Trophoblast cell (in vitro differentiated cells and primary cell): ENCODE data around the gene TSHZ2.

Experiments
- DNase-seq, 2 donors: peaks; one replicate each; pipeline ENCODE4 v3.0.0-alpha.2; 2016
- H2AFZ ChIP-seq: 2 replicates; pipeline ENCODE4 v1.6.1; 2013; ENCODE audit warnings: low read length, moderate library complexity, mild to moderate bottlenecking; ENCODE audit not compliant: insufficient read depth, poor library complexity
- H2AK5ac ChIP-seq: 2 replicates; pipeline ENCODE4 v1.6.1; 2013; ENCODE audit warnings: mild to moderate bottlenecking, low read length
- H2BK120ac ChIP-seq: 2 replicates; pipeline ENCODE4 v1.6.1; 2013; ENCODE audit warnings: low read length, mild to moderate bottlenecking, moderate library complexity; ENCODE audit not compliant: insufficient read depth, poor library complexity
- H2BK12ac ChIP-seq: 2 replicates; pipeline ENCODE4 v1.6.1; 2013; ENCODE audit warnings: mild to moderate bottlenecking, low read length, moderate library complexity
- H2BK5ac ChIP-seq: 2 replicates; pipeline ENCODE4 v1.6.1; 2013; ENCODE audit warnings: low read length, low read depth, moderate library complexity, mild to moderate bottlenecking; ENCODE audit not compliant: poor library complexity
- H3K14ac ChIP-seq: 2 replicates; pipeline ENCODE4 v1.6.1; 2013; ENCODE audit warnings: mild to moderate bottlenecking, low read length
- H3K18ac ChIP-seq: 2 replicates; pipeline ENCODE4 v1.6.1; 2013; ENCODE audit warnings: mild to moderate bottlenecking, low read length
- H3K23ac ChIP-seq: 2 replicates; pipeline ENCODE4 v1.6.1; 2013; ENCODE audit warnings: low read length
- H3K27ac ChIP-seq: 2 replicates; pipeline ENCODE4 v1.5.1; 2013; ENCODE audit warnings: low read depth, mild to moderate bottlenecking, inconsistent platforms, low read length, moderate library complexity
- H3K27me3 ChIP-seq: 2 replicates; pipeline ENCODE4 v1.6.1; 2013; ENCODE audit warnings: inconsistent platforms, mild to moderate bottlenecking, low read length, moderate library complexity; ENCODE audit not compliant: insufficient read depth
- H3K36me3 ChIP-seq, 2 experiments: 1 replicate in 1 of 2; 2 replicates in 1 of 2; pipeline ENCODE4 v1.6.1; 2013; ENCODE audit warnings: low read length in 2 of 2, mild to moderate bottlenecking in 2 of 2, moderate library complexity in 1 of 2; ENCODE audit not compliant: insufficient read depth in 2 of 2, control insufficient read depth in 1 of 2
- H3K4ac ChIP-seq: 2 replicates; pipeline ENCODE4 v1.6.1; 2013; ENCODE audit warnings: low read depth, mild to moderate bottlenecking, low read length, moderate library complexity
- H3K4me1 ChIP-seq, 2 experiments: 1 replicate in 1 of 2; 2 replicates in 1 of 2; pipeline ENCODE4 v1.6.1; 2013; ENCODE audit warnings: low read length in 2 of 2, mild to moderate bottlenecking in 2 of 2, moderate library complexity in 1 of 2; ENCODE audit not compliant: insufficient read depth in 2 of 2, control insufficient read depth in 1 of 2
- H3K4me2 ChIP-seq: 2 replicates; pipeline ENCODE4 v1.6.1; 2013; ENCODE audit warnings: inconsistent platforms, mild to moderate bottlenecking, low read length, moderate library complexity
- H3K4me3 ChIP-seq: 2 replicates; pipeline ENCODE4 v1.5.1; 2013; ENCODE audit warnings: mild to moderate bottlenecking, low read depth, low read length, inconsistent platforms
- H3K79me1 ChIP-seq: one replicate; pipeline ENCODE4 v1.6.1; 2013; ENCODE audit warnings: low read length
- H3K79me2 ChIP-seq: 2 replicates; pipeline ENCODE4 v1.6.1; 2013; ENCODE audit warnings: low read length, mild to moderate bottlenecking; ENCODE audit not compliant: control insufficient read depth, insufficient read depth, poor library complexity
- H3K9ac ChIP-seq: 2 replicates; pipeline ENCODE4 v1.6.1; 2013; ENCODE audit warnings: mild to moderate bottlenecking, low read length
- H3K9me3 ChIP-seq: 2 replicates; pipeline ENCODE4 v1.6.1; 2013; ENCODE audit warnings: low read depth, mild to moderate bottlenecking, control low read depth, inconsistent platforms, low read length; ENCODE audit not compliant: insufficient read depth
- H4K12ac ChIP-seq: 2 replicates; pipeline ENCODE4 v1.6.1; 2013; ENCODE audit warnings: low read depth, mild to moderate bottlenecking, low read length, moderate library complexity
- H4K8ac ChIP-seq: 2 replicates; pipeline ENCODE4 v1.6.1; 2013; ENCODE audit warnings: low read depth, mild to moderate bottlenecking, low read length, moderate library complexity
- H4K91ac ChIP-seq: one replicate; pipeline ENCODE4 v1.6.1; 2013; ENCODE audit warnings: low read depth, mild to moderate bottlenecking, low read length, moderate library complexity
- WGBS: extraction: QIAGEN DNeasy Blood & Tissue Kit; methylation state at CpG from one replicate; pipeline ENCODE4 v1.1.7; 2013; ENCODE audit warnings: missing lambda C conversion rate; ENCODE audit not compliant: insufficient read length, insufficient coverage; ENCODE audit errors: extremely low coverage; 5-methylcytosine and 5-hydroxymethylcytosine counted together

Gene TSHZ2

DNA sequence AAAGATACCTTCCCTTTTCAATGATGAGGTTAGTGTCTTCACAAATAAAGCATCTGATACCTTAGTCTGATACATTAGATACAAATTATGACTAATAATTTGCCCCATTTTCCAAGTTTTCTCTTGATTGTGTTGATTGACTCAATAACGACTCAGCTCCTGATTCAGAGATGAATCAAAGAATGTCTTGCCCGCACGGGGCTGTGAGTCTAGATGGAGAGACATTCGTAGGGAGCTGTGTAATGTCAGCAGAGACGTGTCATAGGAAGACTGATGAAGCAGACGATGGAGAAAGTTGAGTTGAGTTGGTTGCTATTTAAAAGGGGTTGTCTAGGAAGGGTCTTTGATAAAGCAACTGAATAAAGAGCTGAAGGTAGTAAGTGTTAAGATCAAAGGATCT lies 78.2 kb downstream of the TSHZ2 start:
- peaks cover 6 to 12% of the 10 kb centered on the region in 2 experiments for H3K4me1 ChIP-seq
- H4K12ac ChIP-seq, result no peak overlapping the region
- H2BK5ac ChIP-seq, result no peak overlapping the region
- no peak overlapping the region for H3K18ac ChIP-seq
- WGBS, result no CpG with 5 or more reads among the region's 6 CpGs
- H2BK120ac ChIP-seq, result no peak overlapping the region
- no peak for DNase-seq
- H4K91ac ChIP-seq, result no peak overlapping the region
- no peak overlapping the region for H3K4ac ChIP-seq
- no peak overlapping the region for H3K23ac ChIP-seq
- H3K36me3 ChIP-seq, result no peaks in the 10 kb centered on the region
- no peak overlapping the region for H2AK5ac ChIP-seq
- H3K4me2 ChIP-seq, result no peak overlapping the region
- H3K79me2 ChIP-seq, result no peaks in the 10 kb centered on the region
- no peak overlapping the region for H2BK12ac ChIP-seq
- no peak overlapping the region for H3K4me3 ChIP-seq
- H2AFZ ChIP-seq, result no peak overlapping the region
- H3K14ac ChIP-seq, result no peak overlapping the region
- no peaks in the 10 kb centered on the region for H3K27me3 ChIP-seq
- H3K79me1 ChIP-seq, result peaks cover 12% of the 10 kb centered on the region
- H3K9me3 ChIP-seq, result no peaks in the 10 kb centered on the region
- no peak overlapping the region for H3K9ac ChIP-seq
- H4K8ac ChIP-seq, result no peak overlapping the region
- H3K27ac ChIP-seq, result no peak overlapping the region

DNA sequence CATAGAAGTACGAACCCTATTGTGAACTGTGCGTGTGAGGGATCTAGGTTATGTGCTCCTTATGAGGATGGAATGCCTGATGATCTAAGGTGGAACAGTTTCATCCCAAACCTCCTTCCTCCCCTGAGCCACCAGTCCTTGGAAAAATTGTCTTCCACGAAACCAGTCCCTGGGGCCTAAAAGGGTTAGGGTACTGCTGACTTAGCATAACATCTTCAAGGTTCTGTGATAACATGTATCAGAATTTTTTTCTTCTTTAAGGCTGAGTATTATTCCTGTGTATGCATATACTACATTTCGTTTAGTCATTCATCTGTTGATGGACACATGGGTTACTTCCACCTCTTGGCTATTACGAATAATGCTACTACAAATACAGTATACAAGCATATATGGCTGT lies 80.2 kb downstream of the TSHZ2 start:
- Histone ChIP-seq H2AK5ac (no peak overlapping the region), H2BK5ac (no peak overlapping the region), H4K12ac (no peak overlapping the region), H3K79me1 (peaks cover 4% of the 10 kb centered on the region), H2AFZ (no peak overlapping the region), H3K23ac (no peak overlapping the region), H3K4me2 (no peak overlapping the region), H3K14ac (no peak overlapping the region), H3K9me3 (no peaks in the 10 kb centered on the region), H4K91ac (no peak overlapping the region), H3K36me3 (no peaks in the 10 kb centered on the region), H3K4me3 (no peak overlapping the region), H2BK12ac (no peak overlapping the region), H3K9ac (no peak overlapping the region), H3K27me3 (no peaks in the 10 kb centered on the region), H2BK120ac (no peak overlapping the region), H3K4me1 (peaks cover 3 to 4% of the 10 kb centered on the region in 2 experiments), H3K18ac (no peak overlapping the region), H3K27ac (no peak overlapping the region), H3K79me2 (no peaks in the 10 kb centered on the region), H3K4ac (no peak overlapping the region), H4K8ac (no peak overlapping the region)
- whole genome bisulfite sequencing, result no CpG with 5 or more reads among the region's 5 CpGs
- no peak for DNase-seq

DNA sequence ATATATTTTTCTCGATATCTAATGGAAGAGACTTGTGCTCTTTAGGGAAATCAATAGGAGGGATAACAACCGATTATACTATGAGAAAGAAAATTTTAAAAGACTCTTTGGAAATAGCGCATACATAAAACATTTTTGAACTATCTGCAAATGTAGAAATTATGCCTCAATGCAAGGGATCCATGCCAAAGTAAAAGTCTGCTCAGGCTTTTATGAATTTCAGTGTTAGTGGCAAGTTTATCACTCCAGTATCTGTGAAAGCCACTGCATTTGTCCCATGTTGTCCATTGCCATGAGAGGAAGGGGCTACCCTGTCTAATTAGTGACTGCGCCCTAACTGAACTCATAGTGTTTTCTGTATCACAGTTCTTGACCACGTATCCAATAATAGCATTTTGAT lies 81.4 kb downstream of the TSHZ2 start:
- no peak overlapping the region for H2AFZ ChIP-seq
- DNase-seq, result no peak
- no peak overlapping the region for H4K8ac ChIP-seq
- no peak overlapping the region for H2BK120ac ChIP-seq
- H4K91ac ChIP-seq, result no peak overlapping the region
- no peak overlapping the region for H2BK5ac ChIP-seq
- no peak overlapping the region for H2AK5ac ChIP-seq
- no peak overlapping the region for H3K14ac ChIP-seq
- H3K18ac ChIP-seq, result no peak overlapping the region
- H3K9me3 ChIP-seq, result no peaks in the 10 kb centered on the region
- H3K4ac ChIP-seq, result no peak overlapping the region
- H3K4me1 ChIP-seq, result no peaks in the 10 kb centered on the region
- no peak overlapping the region for H4K12ac ChIP-seq
- no peaks in the 10 kb centered on the region for H3K79me2 ChIP-seq
- H3K4me2 ChIP-seq, result no peak overlapping the region
- H2BK12ac ChIP-seq, result no peak overlapping the region
- no peak overlapping the region for H3K23ac ChIP-seq
- no peak overlapping the region for H3K27ac ChIP-seq
- WGBS, result no CpG with 5 or more reads among the region's 5 CpGs
- H3K79me1 ChIP-seq, result peaks cover 4% of the 10 kb centered on the region
- no peak overlapping the region for H3K4me3 ChIP-seq
- H3K36me3 ChIP-seq, result no peaks in the 10 kb centered on the region
- no peak overlapping the region for H3K9ac ChIP-seq
- H3K27me3 ChIP-seq, result no peaks in the 10 kb centered on the region

DNA sequence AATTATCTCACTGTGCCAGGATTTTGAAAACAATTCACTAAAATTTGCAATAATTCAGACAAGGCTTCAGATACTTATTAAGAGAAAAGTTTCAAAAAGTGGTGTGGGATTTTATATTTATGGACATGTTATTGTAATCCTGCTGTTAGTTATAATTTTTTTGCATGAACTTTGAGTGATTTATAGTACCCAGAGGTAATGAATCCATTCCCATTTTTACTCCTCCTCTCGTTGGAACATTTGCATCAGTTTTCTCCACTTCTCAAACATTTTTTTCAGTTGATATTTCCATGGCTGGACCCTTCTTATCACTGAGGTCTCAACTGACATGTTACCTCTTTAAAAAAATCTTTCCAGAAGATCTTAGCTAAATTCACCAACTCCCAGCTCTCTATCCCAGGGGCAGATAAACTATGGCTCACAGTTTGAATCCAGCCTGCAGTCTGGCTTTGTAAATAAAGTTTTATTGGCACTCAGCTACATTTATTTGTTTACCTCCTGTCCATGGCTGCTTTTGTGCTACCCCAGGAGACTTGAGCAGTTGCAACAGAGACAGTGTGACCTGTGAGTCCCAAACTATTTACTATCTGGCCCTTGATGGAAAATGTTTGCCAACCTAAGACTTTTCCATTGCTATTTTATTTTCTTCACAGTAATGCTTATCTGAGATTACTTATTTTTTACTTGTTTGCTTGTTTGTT lies 83.4 kb downstream of the TSHZ2 start:
- Histone ChIP-seq H4K8ac (no peak overlapping the region), H4K12ac (no peak overlapping the region), H2BK120ac (no peak overlapping the region), H3K79me1 (no peaks in the 10 kb centered on the region), H2BK12ac (no peak overlapping the region), H3K36me3 (no peaks in the 10 kb centered on the region), H3K18ac (no peak overlapping the region), H3K27me3 (no peaks in the 10 kb centered on the region), H2BK5ac (no peak overlapping the region), H3K4ac (no peak overlapping the region), H3K14ac (no peak overlapping the region), H3K4me1 (no peaks in the 10 kb centered on the region), H2AFZ (no peak overlapping the region), H3K27ac (no peak overlapping the region), H3K23ac (no peak overlapping the region), H3K79me2 (no peaks in the 10 kb centered on the region), H4K91ac (no peak overlapping the region), H3K4me3 (no peak overlapping the region), H2AK5ac (no peak overlapping the region), H3K4me2 (no peak overlapping the region), H3K9ac (no peak overlapping the region), H3K9me3 (no peaks in the 10 kb centered on the region)
- WGBS, result no CpG with 5 or more reads among the region's 1 CpG
- DNase-seq, result no peak
